Measurements from ENCODE around the gene SDK1. TPM values are rescaled to one million over a fixed set of nuclear protein-coding genes. Genes with fewer than 3 reads are reported as not detected.

Gene SDK1
- total RNA-seq, 2 experiments from 2014 or later: 0.19 to 0.36 TPM

- no peaks in the 10 kb centered on the region for H3K79me2 ChIP-seq (ENCODE audit: insufficient read depth, low read depth, low read length)
- no peak for DNase-seq (ENCODE audit: low spot score)
- no peak overlapping the region for H3K4me3 ChIP-seq (ENCODE audit: low read depth, low read length, poor library complexity, severe bottlenecking)
- no peaks in the 10 kb centered on the region for H3K4me1 ChIP-seq (ENCODE audit: insufficient read depth, low read length, poor library complexity, severe bottlenecking)
- H3K9me3 ChIP-seq (ENCODE audit: low read length): peaks cover 2% of the 10 kb centered on the region; the same call in 1 of the 2 replicates
- POLR2A ChIA-PET: interaction anchor here (0.7 kb wide), 1 partner anchor 144 kb away, joined by 3 read pairs; no protein-coding TSS in a partner anchor
- no peaks in the 10 kb centered on the region for H3K9me2 ChIP-seq (ENCODE audit: insufficient read depth, low read length)
- BruUV-seq (replicated peaks): no TSS peak
- no peak for TF ChIP-seq EZH2phosphoT487 (IDR thresholded peaks at IDR 0.05; ENCODE audit: borderline replicate concordance, low read depth, low read length)
- TF ChIP-seq CTCF (conservative IDR thresholded peaks at IDR 0.05; ENCODE audit: low read length): no peak
- no peak overlapping the region for H3K27ac ChIP-seq (ENCODE audit: low read depth, low read length, poor library complexity, severe bottlenecking)
- no peaks in the 10 kb centered on the region for H4K20me1 ChIP-seq (ENCODE audit: insufficient read depth, low read length)
- H3K36me3 ChIP-seq (ENCODE audit: insufficient read depth, low read length): no peaks in the 10 kb centered on the region
- CTCF ChIA-PET (ENCODE audit: unreplicated experiment): no interaction called here
- H2AFZ ChIP-seq (ENCODE audit: low read length): no peak overlapping the region
- H3K4me2 ChIP-seq (ENCODE audit: low read length): no peak overlapping the region
- intact Hi-C loops (cut with micrococcal nuclease; ENCODE audit: unreplicated experiment): no loop called here
Measured at GRCh38 chr7:4024133-4024532, 723.1 kb downstream of the SDK1 start.

GRCh38 chr7:4024806-4025205 is 723.8 kb downstream of the SDK1 start:
- no peak overlapping the region for H3K27ac ChIP-seq (ENCODE audit: low read depth, low read length, poor library complexity, severe bottlenecking)
- TF ChIP-seq CTCF (conservative IDR thresholded peaks at IDR 0.05; ENCODE audit: low read length): no peak
- TF ChIP-seq EZH2phosphoT487 (IDR thresholded peaks at IDR 0.05; ENCODE audit: borderline replicate concordance, low read depth, low read length): no peak
- H3K9me2 ChIP-seq (ENCODE audit: insufficient read depth, low read length): no peaks in the 10 kb centered on the region
- no peaks in the 10 kb centered on the region for H3K4me1 ChIP-seq (ENCODE audit: insufficient read depth, low read length, poor library complexity, severe bottlenecking)
- no peaks in the 10 kb centered on the region for H4K20me1 ChIP-seq (ENCODE audit: insufficient read depth, low read length)
- no peak overlapping the region for H3K4me3 ChIP-seq (ENCODE audit: low read depth, low read length, poor library complexity, severe bottlenecking)
- H2AFZ ChIP-seq (ENCODE audit: low read length): no peak overlapping the region
- H3K36me3 ChIP-seq (ENCODE audit: insufficient read depth, low read length): no peaks in the 10 kb centered on the region
- no peak for DNase-seq (ENCODE audit: low spot score)
- H3K9me3 ChIP-seq (ENCODE audit: low read length): no peaks in the 10 kb centered on the region
- no peak overlapping the region for H3K4me2 ChIP-seq (ENCODE audit: low read length)
- no TSS peak for BruUV-seq (replicated peaks)
- intact Hi-C loops (cut with micrococcal nuclease; ENCODE audit: unreplicated experiment): no loop called here
- H3K79me2 ChIP-seq (ENCODE audit: insufficient read depth, low read depth, low read length): no peaks in the 10 kb centered on the region
- ChIA-PET POLR2A (interaction anchor here (0.7 kb wide), 1 partner anchor 143 kb away, joined by 3 read pairs; no protein-coding TSS in a partner anchor), CTCF (ENCODE audit: unreplicated experiment) (no interaction called here)

- H3K9me2 ChIP-seq (ENCODE audit: insufficient read depth, low read length): no peaks in the 10 kb centered on the region
- H2AFZ ChIP-seq (ENCODE audit: low read length): no peak overlapping the region
- H3K27ac ChIP-seq (ENCODE audit: low read depth, low read length, poor library complexity, severe bottlenecking): no peak overlapping the region
- H3K36me3 ChIP-seq (ENCODE audit: insufficient read depth, low read length): no peaks in the 10 kb centered on the region
- no peak overlapping the region for H3K4me3 ChIP-seq (ENCODE audit: low read depth, low read length, poor library complexity, severe bottlenecking)
- H3K9me3 ChIP-seq (ENCODE audit: low read length): no peaks in the 10 kb centered on the region
- POLR2A ChIA-PET: no interaction called here
- no peaks in the 10 kb centered on the region for H4K20me1 ChIP-seq (ENCODE audit: insufficient read depth, low read length)
- no peaks in the 10 kb centered on the region for H3K4me1 ChIP-seq (ENCODE audit: insufficient read depth, low read length, poor library complexity, severe bottlenecking)
- H3K79me2 ChIP-seq (ENCODE audit: insufficient read depth, low read depth, low read length): no peaks in the 10 kb centered on the region
- no peak for TF ChIP-seq EZH2phosphoT487 (IDR thresholded peaks at IDR 0.05; ENCODE audit: borderline replicate concordance, low read depth, low read length)
- TF ChIP-seq CTCF (conservative IDR thresholded peaks at IDR 0.05; ENCODE audit: low read length): no peak
- BruUV-seq (replicated peaks): no TSS peak
- CTCF ChIA-PET (ENCODE audit: unreplicated experiment): no interaction called here
- intact Hi-C loops (cut with micrococcal nuclease; ENCODE audit: unreplicated experiment): no loop called here
- no peak for DNase-seq (ENCODE audit: low spot score)
- H3K4me2 ChIP-seq (ENCODE audit: low read length): no peak overlapping the region
Measured at GRCh38 chr7:4025210-4025609, 724.2 kb downstream of the SDK1 start.

Data from OCI-LY7 (cell line).